GM12874 (cell line): ENCODE measurements around the gene GOLGB1.

ENCODE experiments used
- CTCF ChIP-seq: IDR thresholded peaks from 2 replicates; pipeline ENCODE4 v1.5.1; 2011; ENCODE audit warnings: low read depth, mild to moderate bottlenecking, control low read depth, low read length, moderate library complexity; ENCODE audit not compliant: insufficient read depth

GOLGB1 gene

GRCh38 chr3:121769246-121769645 is 19.7 kb upstream of the GOLGB1 start:
- no peak for TF ChIP-seq CTCF

- no peak for TF ChIP-seq CTCF
Observed at GRCh38 chr3:121768452-121768851, 18.9 kb upstream of the GOLGB1 start.

GRCh38 chr3:121759541-121760202 is 10.1 kb upstream of the GOLGB1 start:
- no peak for TF ChIP-seq CTCF

GRCh38 chr3:121758727-121759450 is 9.3 kb upstream of the GOLGB1 start:
- TF ChIP-seq CTCF: no peak

- TF ChIP-seq CTCF: no peak
Observed at GRCh38 chr3:121757812-121758545, 8.4 kb upstream of the GOLGB1 start.

GRCh38 chr3:121757087-121757811 is 7.7 kb upstream of the GOLGB1 start:
- TF ChIP-seq CTCF: no peak

- TF ChIP-seq CTCF: no peak
Observed at GRCh38 chr3:121752772-121753171, 3.2 kb upstream of the GOLGB1 start.
